Left cardiac atrium (tissue), 4 donors: ENCODE measurements around the gene TRPC3. TPM values are rescaled to one million over a fixed set of nuclear protein-coding genes. Genes with fewer than 3 reads are reported as not detected.
A peak's percentile ranks its signal among the peaks of the same experiment; 100 is the strongest.

ENCODE experiments used
- ATAC-seq, 2 donors: fragments of 200-7000 bp; cut with Tn5 transposase; one replicate each; pipeline ENCODE4 v1.9.1; 2020; ENCODE audit warnings: mild to moderate bottlenecking in 2 of 2, moderate library complexity in 2 of 2
- DNase-seq: peaks from one replicate; pipeline ENCODE4 v3.0.0-alpha.2; 2020
- intact Hi-C, 2 donors: fragments of 100-400 bp; cut with DNase I; formaldehyde crosslinking; loops; one replicate each; pipeline versions ENCODE4 v1.14.1 to v1.15.1; 2022 to 2023
- long read RNA-seq: library from polyadenylated mRNA; unstranded; transcript quantifications from one replicate; pipeline ENCODE4 v2.0.0, GENCODE V29; 2021
- total RNA-seq, 2 donors: library from RNA; stranded (reverse); fragmentation: NEBNext Ultra II Directional; extraction: Animal tissue kit (Norgen Biotek cat#: 25700); gene quantifications; one replicate each; pipeline ENCODE4 v1.2.1, GENCODE V29; 2021
- donor health status: DM: no; HTN: yes; CAD: no.
- donor health status: DM: no; HTN: yes; CAD: no; lungs with severe emphysema.
- donor health status: DM: yes; HTN: yes; CAD: no.
- donor health status: Dilated cardiomyopathy.

Gene TRPC3
- total RNA-seq = under 1 TPM; 0.15 to 0.99 TPM
- long read RNA-seq = 0 reads

GRCh38 chr4:121951521-121952110 lies at the start of gene TRPC3:
Gene TRPC3, minus strand, starts transcription at chr4:121952060. Its CDS starts 380 bp downstream, at chr4:121951680.
- intact Hi-C loops = loop anchor here in 1 of 2 donors (5.0 kb wide), 1 partner anchor 201 kb away; the partner anchor contains the start of gene BLTP1
- ATAC-seq = peak; percentile 43 to 45
- peak; percentile 42 for DNase-seq

- intact Hi-C loops = loop anchor here in 1 of 2 donors (5.0 kb wide), 1 partner anchor 151 kb away; the partner anchor contains the start of gene BLTP1
- DNase-seq (no peak), ATAC-seq (no peak)
Measured at GRCh38 chr4:122000849-122001248, 49.0 kb upstream of the TRPC3 start.

- intact Hi-C loops = loop anchor here in 1 of 2 donors (5.0 to 10.0 kb wide), 2 partner anchors 93 to 219 kb away; no protein-coding TSS in a partner anchor
- peak in 1 of 2 donors; percentile 30 for ATAC-seq
- peak; percentile 26 for DNase-seq
Measured at GRCh38 chr4:121998024-121998423, 46.2 kb upstream of the TRPC3 start.

GRCh38 chr4:121995790-121996537 lies 44.1 kb upstream of the TRPC3 start:
- no peak for DNase-seq
- intact Hi-C loops = loop anchor here in 1 of 2 donors (5.0 to 10.0 kb wide), 2 partner anchors 91 to 221 kb away; no protein-coding TSS in a partner anchor
- no peak for ATAC-seq

GRCh38 chr4:121991968-121992367 lies 40.1 kb upstream of the TRPC3 start:
- intact Hi-C loops = loop anchor here in 1 of 2 donors (10.0 kb wide), 1 partner anchor 87 kb away; no protein-coding TSS in a partner anchor
- ATAC-seq (no peak), DNase-seq (no peak)

GRCh38 chr4:121990489-121990888 lies 38.6 kb upstream of the TRPC3 start:
- DNase-seq = no peak
- no peak for ATAC-seq
- intact Hi-C loops = loop anchor here in 1 of 2 donors (10.0 kb wide), 1 partner anchor 86 kb away; no protein-coding TSS in a partner anchor

GRCh38 chr4:121989715-121990114 lies 37.9 kb upstream of the TRPC3 start:
- intact Hi-C loops = loop anchor here in 1 of 2 donors (10.0 kb wide), 1 partner anchor 85 kb away; no protein-coding TSS in a partner anchor
- peak in 1 of 2 donors; percentile 32 for ATAC-seq

GRCh38 chr4:121988950-121989349 lies 37.1 kb upstream of the TRPC3 start:
- ATAC-seq (no peak), DNase-seq (no peak)
- intact Hi-C loops = no loop called here

More at GRCh38 chr4:121989715-121990114, 37.9 kb upstream of the TRPC3 start:
- no peak for DNase-seq

GRCh38 chr4:121980643-121981042 lies 28.8 kb upstream of the TRPC3 start:
- ATAC-seq (no peak), DNase-seq (no peak)
- intact Hi-C loops = no loop called here

GRCh38 chr4:121978172-121978516 lies 26.3 kb upstream of the TRPC3 start:
- DNase-seq = no peak
- intact Hi-C loops = no loop called here
- no peak for ATAC-seq

GRCh38 chr4:121977251-121978171 lies 25.7 kb upstream of the TRPC3 start:
- DNase-seq = no peak
- intact Hi-C loops = no loop called here
- no peak for ATAC-seq

- intact Hi-C loops = no loop called here
- DNase-seq = no peak
- no peak for ATAC-seq
Measured at GRCh38 chr4:121975784-121976183, 23.9 kb upstream of the TRPC3 start.

- intact Hi-C loops = no loop called here
- ATAC-seq = peak in 1 of 2 donors; percentile 61
- DNase-seq = no peak
Measured at GRCh38 chr4:121973816-121974215, 22.0 kb upstream of the TRPC3 start.

- DNase-seq (no peak), ATAC-seq (no peak)
- intact Hi-C loops = no loop called here
Measured at GRCh38 chr4:121968859-121969258, 17.0 kb upstream of the TRPC3 start.

GRCh38 chr4:121964958-121965357 lies 13.1 kb upstream of the TRPC3 start:
- DNase-seq = no peak
- no peak for ATAC-seq
- intact Hi-C loops = no loop called here

GRCh38 chr4:121960818-121961217 lies 9.0 kb upstream of the TRPC3 start:
- ATAC-seq (no peak), DNase-seq (no peak)
- intact Hi-C loops = no loop called here

- intact Hi-C loops = no loop called here
- no peak for ATAC-seq
- no peak for DNase-seq
Measured at GRCh38 chr4:121958777-121959176, 6.9 kb upstream of the TRPC3 start.

- DNase-seq (no peak), ATAC-seq (no peak)
- intact Hi-C loops = no loop called here
Measured at GRCh38 chr4:121957266-121957665, 5.4 kb upstream of the TRPC3 start.

GRCh38 chr4:121953860-121954259 lies 2.0 kb upstream of the TRPC3 start:
- intact Hi-C loops = loop anchor here in 1 of 2 donors (5.0 kb wide), 1 partner anchor 198 kb away; the partner anchor contains the start of gene BLTP1
- DNase-seq (no peak), ATAC-seq (no peak)
